KMS-11 (cell line): Measurements from ENCODE around the gene LSM7.

ENCODE experiments used
- H2AFZ ChIP-seq: fragments of 200-600 bp; sonication (generic); 2 replicates; pipeline ENCODE4 v1.6.1; 2016; ENCODE audit warnings: antibody characterized with exemption, mixed run types, low read depth
- H3K27ac ChIP-seq: fragments of 200-600 bp; sonication (generic); 2 replicates; pipeline ENCODE4 v1.6.1; 2016; ENCODE audit warnings: mild to moderate bottlenecking, mixed run types
- H3K27me3 ChIP-seq: fragments of 200-600 bp; sonication (generic); 2 replicates; pipeline ENCODE4 v1.6.1; 2017; ENCODE audit warnings: mild to moderate bottlenecking, low read depth, mixed run types, moderate library complexity; ENCODE audit not compliant: insufficient read depth
- H3K36me3 ChIP-seq: fragments of 200-600 bp; sonication (generic); 2 replicates; pipeline ENCODE4 v1.6.1; 2017; ENCODE audit warnings: mild to moderate bottlenecking, mixed run types; ENCODE audit not compliant: insufficient read depth
- H3K4me1 ChIP-seq: fragments of 200-600 bp; sonication (generic); 2 replicates; pipeline ENCODE4 v1.6.1; 2016; ENCODE audit warnings: mild to moderate bottlenecking, low read depth, mixed run types; ENCODE audit not compliant: poor library complexity, severe bottlenecking
- H3K4me2 ChIP-seq: fragments of 200-600 bp; sonication (generic); 2 replicates; pipeline ENCODE4 v1.7.0; 2016; ENCODE audit warnings: mild to moderate bottlenecking, mixed run types
- H3K4me3 ChIP-seq: fragments of 200-600 bp; sonication (generic); IDR thresholded peaks from 2 replicates; pipeline ENCODE4 v1.6.1; 2017; ENCODE audit warnings: low read depth, low read length, mixed read lengths; ENCODE audit not compliant: insufficient read depth
- H3K79me2 ChIP-seq: fragments of 200-600 bp; sonication (generic); 2 replicates; pipeline ENCODE4 v1.6.1; 2016; ENCODE audit warnings: low read depth, mixed run types; ENCODE audit not compliant: insufficient read depth
- H3K9ac ChIP-seq: fragments of 200-600 bp; sonication (generic); 2 replicates; pipeline ENCODE4 v1.6.1; 2016; ENCODE audit warnings: mild to moderate bottlenecking, mixed run types
- H4K20me1 ChIP-seq: fragments of 200-600 bp; sonication (generic); 2 replicates; pipeline ENCODE4 v1.6.1; 2016; ENCODE audit warnings: mild to moderate bottlenecking, mixed run types; ENCODE audit not compliant: insufficient read depth
- CTCF ChIP-seq: fragments of 200-600 bp; sonication (generic); conservative IDR thresholded peaks from 2 replicates; pipeline ENCODE4 v1.6.1; 2017; ENCODE audit warnings: low read depth, mild to moderate bottlenecking, antibody characterized with exemption, low read length, moderate library complexity, mixed read lengths

LSM7 gene

DNA sequence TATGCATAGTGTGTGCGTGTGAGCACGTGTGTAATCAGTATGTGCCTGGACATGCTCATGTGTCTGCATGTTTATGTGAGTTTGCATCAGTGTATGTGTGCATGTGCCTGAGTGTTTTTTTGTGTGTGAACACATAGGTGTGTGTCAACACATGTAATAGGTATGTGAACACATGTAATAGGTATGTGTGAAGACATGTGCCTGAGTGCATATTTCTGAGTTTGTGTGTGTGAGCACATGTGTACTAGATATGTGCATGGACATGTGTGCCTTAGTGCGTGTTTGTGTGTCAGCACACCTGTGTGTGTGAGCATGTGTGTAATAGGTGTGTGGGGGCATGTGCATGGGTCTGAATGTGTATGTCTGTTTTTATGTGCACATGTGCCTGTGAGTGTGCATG, 7.5 kb upstream of the LSM7 start:
- no peaks in the 10 kb centered on the region for H4K20me1 ChIP-seq
- H3K27ac ChIP-seq = no peak overlapping the region
- no peak overlapping the region for H3K4me2 ChIP-seq
- no peak overlapping the region for H3K9ac ChIP-seq
- no peaks in the 10 kb centered on the region for H3K36me3 ChIP-seq
- H3K79me2 ChIP-seq = peaks cover 14% of the 10 kb centered on the region; the same call in 1 of the 2 replicates
- no peaks in the 10 kb centered on the region for H3K27me3 ChIP-seq
- TF ChIP-seq CTCF = no peak
- H3K4me3 ChIP-seq = no peak overlapping the region
- H3K4me1 ChIP-seq = no peaks in the 10 kb centered on the region
- H2AFZ ChIP-seq = no peak overlapping the region

DNA sequence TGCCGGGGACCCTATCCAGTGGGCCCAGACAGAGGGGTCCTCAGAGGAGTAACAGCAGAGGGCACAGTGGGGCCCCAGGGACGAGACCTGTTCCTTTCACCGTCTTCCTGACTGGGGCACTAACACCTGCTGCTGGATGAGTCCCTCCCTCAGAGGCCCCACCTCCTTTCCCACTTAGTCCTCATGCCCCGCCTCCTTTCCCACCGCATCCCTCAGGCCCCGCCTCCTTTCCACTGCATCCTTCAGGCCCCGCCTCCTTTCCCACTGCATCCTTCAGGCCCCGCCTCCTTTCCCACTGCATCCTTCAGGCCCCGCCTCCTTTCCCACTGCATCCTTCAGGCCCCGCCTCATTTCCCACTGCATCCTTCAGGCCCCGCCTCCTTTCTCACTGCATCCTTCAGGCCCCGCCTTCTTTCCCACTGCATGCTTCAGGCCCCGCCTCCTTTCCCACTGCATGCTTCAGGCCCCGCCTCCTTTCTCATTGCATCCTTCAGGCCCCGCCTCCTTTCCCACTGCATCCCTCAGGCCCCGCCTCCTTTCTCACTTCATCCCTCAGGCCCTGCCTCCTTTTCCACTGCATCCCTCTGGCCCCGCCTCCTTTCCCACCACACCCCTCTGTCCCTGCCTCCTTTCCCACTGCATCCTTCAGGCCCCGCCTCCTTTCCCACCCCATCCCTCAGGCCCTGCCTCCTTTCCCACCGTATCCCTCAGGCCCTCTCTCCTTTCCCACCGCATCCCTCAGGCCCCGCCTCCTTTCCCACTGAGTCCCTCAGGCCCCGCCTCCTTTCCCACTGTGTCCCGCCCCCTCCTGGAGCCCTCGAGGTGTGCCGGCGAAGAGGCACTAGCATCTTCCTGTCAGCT, 6.8 kb upstream of the LSM7 start:
- H3K9ac ChIP-seq = no peak overlapping the region
- H3K36me3 ChIP-seq = no peaks in the 10 kb centered on the region
- H3K79me2 ChIP-seq = peaks cover 18% of the 10 kb centered on the region
- H3K27ac ChIP-seq = no peak overlapping the region
- H3K4me1 ChIP-seq = no peaks in the 10 kb centered on the region
- H3K4me3 ChIP-seq = no peak overlapping the region
- H3K4me2 ChIP-seq = no peak overlapping the region
- H2AFZ ChIP-seq = no peak overlapping the region
- no peak for TF ChIP-seq CTCF
- no peaks in the 10 kb centered on the region for H3K27me3 ChIP-seq
- H4K20me1 ChIP-seq = no peaks in the 10 kb centered on the region

GRCh38 chr19:2334426-2334825, 6.0 kb upstream of the LSM7 start:
- Histone ChIP-seq H3K36me3 (no peaks in the 10 kb centered on the region), H3K4me3 (no peak overlapping the region), H2AFZ (no peak overlapping the region), H3K27me3 (no peaks in the 10 kb centered on the region), H4K20me1 (no peaks in the 10 kb centered on the region), H3K9ac (no peak overlapping the region), H3K79me2 (peaks cover 26% of the 10 kb centered on the region), H3K27ac (no peak overlapping the region), H3K4me1 (peaks cover 7% of the 10 kb centered on the region), H3K4me2 (no peak overlapping the region)
- no peak for TF ChIP-seq CTCF

GRCh38 chr19:2333807-2334211, 5.4 kb upstream of the LSM7 start:
- no peak overlapping the region for H3K27ac ChIP-seq
- H3K4me3 ChIP-seq = no peak overlapping the region
- no peaks in the 10 kb centered on the region for H4K20me1 ChIP-seq
- H3K4me2 ChIP-seq = no peak overlapping the region
- H3K9ac ChIP-seq = no peak overlapping the region
- no peak for TF ChIP-seq CTCF
- H3K4me1 ChIP-seq = peaks cover 10% of the 10 kb centered on the region
- H2AFZ ChIP-seq = no peak overlapping the region
- H3K79me2 ChIP-seq = peaks cover 32% of the 10 kb centered on the region
- no peaks in the 10 kb centered on the region for H3K27me3 ChIP-seq
- no peaks in the 10 kb centered on the region for H3K36me3 ChIP-seq
